ENCODE results near the gene FLAD1.

The FLAD1 gene

DNA sequence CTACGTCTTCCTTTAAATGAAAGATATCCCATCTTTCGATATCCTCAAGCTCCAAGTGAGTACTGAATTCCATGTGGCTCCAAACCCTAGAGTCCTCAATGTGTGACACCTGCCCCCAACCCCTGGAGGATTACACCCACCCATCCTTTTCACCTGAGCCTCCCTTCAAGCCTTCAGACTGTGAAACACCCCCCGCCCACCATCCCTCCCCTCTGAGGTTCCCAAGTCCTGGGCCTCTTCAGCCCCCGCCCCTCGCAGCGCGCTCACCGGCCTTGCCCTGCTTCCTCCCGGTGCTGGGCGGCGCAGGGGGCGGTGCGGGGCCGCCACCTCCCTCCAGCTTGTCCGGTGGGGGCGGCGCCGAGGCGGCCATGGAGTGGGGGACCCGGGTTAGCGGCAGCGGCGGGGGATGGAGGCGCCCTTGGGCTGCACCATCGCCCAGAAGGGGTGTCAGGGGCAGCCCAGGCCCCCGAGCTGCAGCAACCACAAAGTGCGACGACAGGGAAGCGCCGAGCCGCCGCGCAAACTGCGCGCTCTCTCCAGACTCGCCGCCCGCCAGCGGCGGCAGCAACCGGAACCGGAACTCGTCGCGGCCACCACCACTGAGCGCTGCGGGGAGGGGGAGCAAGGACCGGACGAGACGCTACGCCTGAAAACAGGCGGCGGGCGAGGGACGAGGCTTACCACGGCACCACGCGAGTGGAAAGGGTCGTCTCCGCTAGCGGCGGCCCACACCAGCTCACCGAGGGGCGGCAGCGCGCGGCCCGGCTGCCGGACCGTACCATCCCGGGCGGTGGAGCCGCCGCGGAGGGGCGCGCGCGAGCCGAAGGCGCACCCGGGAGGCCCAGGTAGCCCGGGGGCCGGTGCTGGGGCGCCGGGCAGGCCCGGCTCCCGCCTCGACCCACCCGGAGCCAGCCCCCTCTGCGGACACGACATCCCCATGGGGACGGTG, 21.7 kb upstream of the FLAD1 start, which contains the start of gene PYGO2 (continued):
- TF ChIP-seq, protein P1, sequence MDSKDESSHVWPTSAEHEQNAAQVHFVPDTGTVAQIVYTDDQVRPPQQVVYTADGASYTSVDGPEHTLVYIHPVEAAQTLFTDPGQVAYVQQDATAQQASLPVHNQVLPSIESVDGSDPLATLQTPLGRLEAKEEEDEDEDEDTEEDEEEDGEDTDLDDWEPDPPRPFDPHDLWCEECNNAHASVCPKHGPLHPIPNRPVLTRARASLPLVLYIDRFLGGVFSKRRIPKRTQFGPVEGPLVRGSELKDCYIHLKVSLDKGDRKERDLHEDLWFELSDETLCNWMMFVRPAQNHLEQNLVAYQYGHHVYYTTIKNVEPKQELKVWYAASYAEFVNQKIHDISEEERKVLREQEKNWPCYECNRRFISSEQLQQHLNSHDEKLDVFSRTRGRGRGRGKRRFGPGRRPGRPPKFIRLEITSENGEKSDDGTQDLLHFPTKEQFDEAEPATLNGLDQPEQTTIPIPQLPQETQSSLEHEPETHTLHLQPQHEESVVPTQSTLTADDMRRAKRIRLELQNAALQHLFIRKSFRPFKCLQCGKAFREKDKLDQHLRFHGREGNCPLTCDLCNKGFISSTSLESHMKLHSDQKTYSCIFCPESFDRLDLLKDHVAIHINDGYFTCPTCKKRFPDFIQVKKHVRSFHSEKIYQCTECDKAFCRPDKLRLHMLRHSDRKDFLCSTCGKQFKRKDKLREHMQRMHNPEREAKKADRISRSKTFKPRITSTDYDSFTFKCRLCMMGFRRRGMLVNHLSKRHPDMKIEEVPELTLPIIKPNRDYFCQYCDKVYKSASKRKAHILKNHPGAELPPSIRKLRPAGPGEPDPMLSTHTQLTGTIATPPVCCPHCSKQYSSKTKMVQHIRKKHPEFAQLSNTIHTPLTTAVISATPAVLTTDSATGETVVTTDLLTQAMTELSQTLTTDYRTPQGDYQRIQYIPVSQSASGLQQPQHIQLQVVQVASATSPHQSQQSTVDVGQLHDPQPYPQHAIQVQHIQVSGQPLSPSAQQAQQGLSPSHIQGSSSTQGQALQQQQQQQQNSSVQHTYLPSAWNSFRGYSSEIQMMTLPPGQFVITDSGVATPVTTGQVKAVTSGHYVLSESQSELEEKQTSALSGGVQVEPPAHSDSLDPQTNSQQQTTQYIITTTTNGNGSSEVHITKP (tag by site-specific recombination; IDR thresholded peaks at IDR 0.05) = peak; percentile 99
- TF ChIP-seq ZBTB6 (tag by site-specific recombination; IDR thresholded peaks at IDR 0.05) = peak; percentile 83; the same call in 1 of the 2 replicates
- TF ChIP-seq ZNF19 (tag by site-specific recombination; IDR thresholded peaks at IDR 0.05; ENCODE audit: low read depth) = no peak
- peak; percentile 77 for TF ChIP-seq YY2 (tag by site-specific recombination; IDR thresholded peaks at IDR 0.05)
- no peak for TF ChIP-seq ZNF654 (tag by site-specific recombination; IDR thresholded peaks at IDR 0.05; ENCODE audit: low read depth)
- peak; percentile 12; the same call in 1 of the 2 replicates for TF ChIP-seq ZNF488 (tag by site-specific recombination; IDR thresholded peaks at IDR 0.05)
- peak; percentile 69; the same call in 1 of the 2 replicates for TF ChIP-seq ELK4 (IDR thresholded peaks at IDR 0.05; ENCODE audit: borderline replicate concordance, low read depth, low read length)
- TF ChIP-seq ZNF707 (tag by site-specific recombination; IDR thresholded peaks at IDR 0.05) = no peak
- TF ChIP-seq OSR2 (tag by site-specific recombination; IDR thresholded peaks at IDR 0.05) = no peak
- no peak for TF ChIP-seq ZNF350 (tag by site-specific recombination; IDR thresholded peaks at IDR 0.05)
- TF ChIP-seq, protein P2, sequence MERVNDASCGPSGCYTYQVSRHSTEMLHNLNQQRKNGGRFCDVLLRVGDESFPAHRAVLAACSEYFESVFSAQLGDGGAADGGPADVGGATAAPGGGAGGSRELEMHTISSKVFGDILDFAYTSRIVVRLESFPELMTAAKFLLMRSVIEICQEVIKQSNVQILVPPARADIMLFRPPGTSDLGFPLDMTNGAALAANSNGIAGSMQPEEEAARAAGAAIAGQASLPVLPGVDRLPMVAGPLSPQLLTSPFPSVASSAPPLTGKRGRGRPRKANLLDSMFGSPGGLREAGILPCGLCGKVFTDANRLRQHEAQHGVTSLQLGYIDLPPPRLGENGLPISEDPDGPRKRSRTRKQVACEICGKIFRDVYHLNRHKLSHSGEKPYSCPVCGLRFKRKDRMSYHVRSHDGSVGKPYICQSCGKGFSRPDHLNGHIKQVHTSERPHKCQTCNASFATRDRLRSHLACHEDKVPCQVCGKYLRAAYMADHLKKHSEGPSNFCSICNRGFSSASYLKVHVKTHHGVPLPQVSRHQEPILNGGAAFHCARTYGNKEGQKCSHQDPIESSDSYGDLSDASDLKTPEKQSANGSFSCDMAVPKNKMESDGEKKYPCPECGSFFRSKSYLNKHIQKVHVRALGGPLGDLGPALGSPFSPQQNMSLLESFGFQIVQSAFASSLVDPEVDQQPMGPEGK (tag by site-specific recombination; IDR thresholded peaks at IDR 0.05) = peak; percentile 94
- TF ChIP-seq ZNF248 (tag by site-specific recombination; IDR thresholded peaks at IDR 0.05) = no peak
- TF ChIP-seq SETDB1 (IDR thresholded peaks at IDR 0.05; ENCODE audit: insufficient read length, low read length) = no peak
- TF ChIP-seq, protein P3, sequence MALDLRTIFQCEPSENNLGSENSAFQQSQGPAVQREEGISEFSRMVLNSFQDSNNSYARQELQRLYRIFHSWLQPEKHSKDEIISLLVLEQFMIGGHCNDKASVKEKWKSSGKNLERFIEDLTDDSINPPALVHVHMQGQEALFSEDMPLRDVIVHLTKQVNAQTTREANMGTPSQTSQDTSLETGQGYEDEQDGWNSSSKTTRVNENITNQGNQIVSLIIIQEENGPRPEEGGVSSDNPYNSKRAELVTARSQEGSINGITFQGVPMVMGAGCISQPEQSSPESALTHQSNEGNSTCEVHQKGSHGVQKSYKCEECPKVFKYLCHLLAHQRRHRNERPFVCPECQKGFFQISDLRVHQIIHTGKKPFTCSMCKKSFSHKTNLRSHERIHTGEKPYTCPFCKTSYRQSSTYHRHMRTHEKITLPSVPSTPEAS (tag by site-specific recombination; IDR thresholded peaks at IDR 0.05) = no peak
- no peak for TF ChIP-seq ZNF791 (tag by site-specific recombination; IDR thresholded peaks at IDR 0.05)
- peak; percentile 87 for TF ChIP-seq ZNF341 (tag by site-specific recombination; IDR thresholded peaks at IDR 0.05; ENCODE audit: low read depth)
- no peak for TF ChIP-seq PRDM1 (tag by site-specific recombination; IDR thresholded peaks at IDR 0.05)
- no peak for TF ChIP-seq ZNF112 (tag by site-specific recombination; IDR thresholded peaks at IDR 0.05)
- TF ChIP-seq ZNF529 (tag by site-specific recombination; IDR thresholded peaks at IDR 0.05; ENCODE audit: insufficient replicate concordance) = no peak
- TF ChIP-seq KLF7 (tag by site-specific recombination; IDR thresholded peaks at IDR 0.05; ENCODE audit: borderline replicate concordance) = no peak
- TF ChIP-seq ZNF624 (tag by site-specific recombination; IDR thresholded peaks at IDR 0.05) = no peak
- peak; percentile 57; the same call in 1 of the 2 replicates for TF ChIP-seq ZNF843 (tag by site-specific recombination; IDR thresholded peaks at IDR 0.05)
- peak; percentile 86; the same call in 1 of the 2 replicates for TF ChIP-seq ZBTB20 (tag by site-specific recombination; IDR thresholded peaks at IDR 0.05)
- TF ChIP-seq ZNF837 (tag by site-specific recombination; IDR thresholded peaks at IDR 0.05) = no peak
- no peak for TF ChIP-seq ZNF514 (tag by site-specific recombination; IDR thresholded peaks at IDR 0.05)
- no peak for TF ChIP-seq ZNF23 (tag by site-specific recombination; IDR thresholded peaks at IDR 0.05; ENCODE audit: borderline replicate concordance)
- TF ChIP-seq ZNF214 (tag by site-specific recombination; IDR thresholded peaks at IDR 0.05; ENCODE audit: borderline replicate concordance) = no peak
- TF ChIP-seq TCF7L2 (IDR thresholded peaks at IDR 0.05; ENCODE audit: borderline replicate concordance, low read depth, low read length) = no peak
- TF ChIP-seq ZNF621 (tag by site-specific recombination; IDR thresholded peaks at IDR 0.05) = no peak
- TF ChIP-seq TRIM28 (IDR thresholded peaks at IDR 0.05; ENCODE audit: borderline replicate concordance, low read length) = no peak

Data from HEK293 (cell line).